Immature natural killer cell (primary cell): ENCODE results near the gene PTGS2. TPM values are rescaled to one million over a fixed set of nuclear protein-coding genes. Genes with fewer than 3 reads are reported as not detected.
"Not testable (repeated sequence)": the region's sequence is repeated elsewhere in the genome, so short reads cannot be mapped to it uniquely, and the experiment has no call there.

ENCODE experiments used
- DNase-seq, 3 donors: peaks; one replicate each; pipeline ENCODE4 v3.0.0; 2022; ENCODE audit warnings: mixed read lengths in 1 of 3
- H3K27ac Mint-ChIP-seq, 6 donors: one replicate each; pipeline ENCODE4 v1.8.0; 2020; ENCODE audit warnings: mixed read lengths in 6 of 6, mild to moderate bottlenecking in 5 of 6, inconsistent platforms in 4 of 6, moderate library complexity in 3 of 6
- H3K27me3 Mint-ChIP-seq, 3 donors: one replicate each; pipeline ENCODE4 v1.8.0; 2020 to 2021; ENCODE audit warnings: low read depth in 3 of 3, mild to moderate bottlenecking in 3 of 3, mixed read lengths in 3 of 3, moderate library complexity in 3 of 3, inconsistent platforms in 1 of 3
- H3K36me3 Mint-ChIP-seq, 3 donors: one replicate each; pipeline ENCODE4 v1.8.0; 2020; ENCODE audit warnings: mixed read lengths in 3 of 3, inconsistent platforms in 2 of 3, mild to moderate bottlenecking in 2 of 3
- H3K4me1 Mint-ChIP-seq, 2 donors: one replicate each; pipeline ENCODE4 v1.8.0; 2020; ENCODE audit warnings: inconsistent platforms in 2 of 2, mild to moderate bottlenecking in 2 of 2, mixed read lengths in 2 of 2, moderate library complexity in 1 of 2
- H3K4me3 Mint-ChIP-seq, 5 donors: one replicate each; pipeline ENCODE4 v1.8.0; 2020; ENCODE audit warnings: mild to moderate bottlenecking in 5 of 5, mixed read lengths in 5 of 5, inconsistent platforms in 3 of 5, moderate library complexity in 3 of 5
- H3K9me3 Mint-ChIP-seq, 6 donors: one replicate each; pipeline ENCODE4 v1.8.0; 2020; ENCODE audit warnings: mild to moderate bottlenecking in 6 of 6, mixed read lengths in 6 of 6, inconsistent platforms in 4 of 6, moderate library complexity in 3 of 6
- polyA plus RNA-seq, 3 donors: library from polyadenylated mRNA; unstranded; fragments of 300-500 nt; fragmentation: Illumina TruSeq; gene quantifications; one replicate each; pipeline ENCODE4 v1.2.3, GENCODE V29; 2021

Gene PTGS2
- polyA plus RNA-seq, 3 donors from 2014 or later, result 0.84 to 4.2 TPM; not detected in 1

DNA sequence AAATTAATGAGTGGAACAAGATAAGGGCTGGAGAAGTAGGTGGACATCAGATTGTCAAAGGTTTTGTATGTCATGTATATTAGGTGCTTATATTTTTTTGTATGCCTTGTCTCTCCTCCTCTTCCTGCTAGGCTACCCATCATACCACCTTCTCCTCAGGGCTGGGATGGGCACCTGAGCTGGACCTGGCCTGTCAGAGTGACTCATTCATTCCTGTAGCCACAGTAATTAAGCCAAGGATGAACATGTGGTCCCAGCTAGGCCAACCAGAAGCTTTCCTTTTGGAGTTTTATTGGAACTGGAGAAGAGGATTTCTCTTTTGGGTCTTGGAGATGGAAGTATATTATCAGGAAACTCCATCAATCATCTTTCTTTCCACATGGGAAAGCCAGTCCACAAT lies 21.2 kb downstream of the PTGS2 start:
- DNase-seq, result no peak
- Mint-ChIP-seq H3K36me3 (peaks cover 0 to 7% (median 4%) of the 10 kb centered on the region in 3 donors), H3K9me3 (peaks cover 0 to 6% (median 3%) of the 10 kb centered on the region in 6 donors), H3K27me3 (peaks cover 0 to 2% (median 2%) of the 10 kb centered on the region in 3 donors), H3K4me3 (no peak overlapping the region), H3K4me1 (no peaks in the 10 kb centered on the region), H3K27ac (no peak overlapping the region)

DNA sequence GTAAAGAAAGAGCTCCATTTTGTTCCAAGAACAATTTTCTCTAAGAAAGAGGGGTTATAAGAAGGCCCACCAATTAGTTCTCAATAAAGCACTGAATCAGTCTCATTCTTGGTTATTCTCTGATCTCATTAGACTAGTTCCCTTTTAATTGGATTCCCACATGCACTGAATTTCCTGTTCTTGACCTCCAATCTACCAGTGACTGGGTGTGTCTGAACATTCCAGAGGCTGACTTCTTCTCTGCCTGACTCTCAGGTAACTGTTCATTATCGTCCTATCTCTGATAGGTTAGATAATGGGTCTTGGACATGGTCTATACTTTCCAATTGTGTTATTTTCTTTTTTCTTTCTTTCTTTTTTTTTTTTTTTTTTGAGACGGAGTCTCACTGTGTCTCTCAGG lies 22.7 kb downstream of the PTGS2 start:
- no peak overlapping the region for H3K4me3 Mint-ChIP-seq
- peaks cover 0 to 9% (median 5%) of the 10 kb centered on the region in 3 donors for H3K36me3 Mint-ChIP-seq
- peaks cover 0 to 3% (median 2%) of the 10 kb centered on the region in 3 donors for H3K27me3 Mint-ChIP-seq
- H3K27ac Mint-ChIP-seq, result no peak overlapping the region
- H3K9me3 Mint-ChIP-seq, result peaks cover 0 to 16% (median 6%) of the 10 kb centered on the region in 6 donors
- no peaks in the 10 kb centered on the region for H3K4me1 Mint-ChIP-seq
- no peak for DNase-seq

DNA sequence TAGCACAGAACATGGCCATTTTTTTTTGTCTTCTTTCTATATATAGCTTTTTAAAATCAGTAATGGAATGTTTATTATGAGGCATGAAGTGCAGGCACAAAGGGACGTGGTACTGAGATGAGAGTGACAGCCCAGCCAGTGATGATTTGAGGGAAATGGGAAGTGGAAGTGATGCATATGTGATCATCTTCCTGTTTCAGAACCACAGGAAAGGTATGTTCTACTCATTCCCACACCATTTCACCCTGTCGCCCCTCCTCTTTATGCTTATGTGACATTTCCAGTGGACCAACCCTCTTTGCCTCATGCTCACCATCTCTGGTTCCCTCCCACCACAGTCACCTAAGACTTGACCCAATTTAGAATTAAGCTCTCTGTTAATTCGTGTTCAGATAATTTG lies 24.3 kb downstream of the PTGS2 start:
- Mint-ChIP-seq H3K27me3 (peaks cover 0 to 4% (median 2%) of the 10 kb centered on the region in 3 donors), H3K27ac (no peak overlapping the region), H3K36me3 (peaks cover 0 to 9% (median 5%) of the 10 kb centered on the region in 3 donors), H3K4me1 (no peaks in the 10 kb centered on the region), H3K9me3 (peaks cover 2 to 16% (median 6%) of the 10 kb centered on the region in 6 donors), H3K4me3 (no peak overlapping the region)
- no peak for DNase-seq

DNA sequence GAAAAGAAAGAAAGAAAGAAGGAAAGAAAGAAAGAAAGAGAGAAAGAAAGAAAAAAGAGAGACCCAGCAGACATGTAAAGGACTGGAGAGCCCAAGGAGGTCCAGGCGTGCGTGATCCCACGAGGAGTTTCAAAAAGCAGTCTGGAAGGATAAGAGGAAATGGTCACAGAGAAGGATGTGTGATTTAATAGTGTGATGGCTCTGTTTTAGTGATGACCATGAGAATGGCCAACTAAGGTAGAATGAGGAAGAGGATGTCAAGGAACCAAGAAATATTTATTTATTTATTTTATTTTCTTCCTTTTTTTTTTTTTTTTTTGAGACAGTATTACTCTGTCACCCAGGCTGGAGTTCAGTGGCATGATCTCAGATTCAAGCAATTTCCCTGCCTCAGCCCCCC lies 25.5 kb downstream of the PTGS2 start:
- Mint-ChIP-seq H3K36me3 (peaks cover 0 to 9% (median 5%) of the 10 kb centered on the region in 3 donors), H3K27ac (no peak overlapping the region), H3K9me3 (peaks cover 2 to 16% (median 6%) of the 10 kb centered on the region in 6 donors)

DNA sequence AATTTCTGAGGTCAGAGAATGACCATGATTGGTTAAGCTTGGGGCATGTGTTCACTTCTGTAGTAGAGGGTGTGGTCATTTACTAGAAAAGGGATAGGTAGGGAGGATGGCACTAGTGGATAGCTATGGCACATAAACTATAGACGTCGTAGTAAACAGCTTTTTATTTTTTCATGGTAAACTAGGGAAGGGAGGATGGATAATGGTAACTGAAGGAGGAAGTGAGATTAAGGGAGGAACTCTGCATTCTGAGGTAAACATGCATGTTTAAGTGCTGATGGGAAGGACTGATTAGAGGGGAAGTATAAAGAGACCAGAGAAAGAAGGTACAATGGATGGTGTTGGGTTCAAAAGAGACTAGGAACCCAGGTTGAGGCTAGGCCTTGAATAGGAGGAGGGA lies 26.9 kb downstream of the PTGS2 start:
- DNase-seq, result no peak
- H3K36me3 Mint-ChIP-seq, result peaks cover 0 to 9% (median 5%) of the 10 kb centered on the region in 3 donors
- H3K4me1 Mint-ChIP-seq, result no peaks in the 10 kb centered on the region
- H3K27me3 Mint-ChIP-seq, result peaks cover 0 to 7% (median 2%) of the 10 kb centered on the region in 3 donors
- no peak overlapping the region for H3K4me3 Mint-ChIP-seq
- H3K9me3 Mint-ChIP-seq, result peaks cover 2 to 16% (median 7%) of the 10 kb centered on the region in 6 donors
- no peak overlapping the region for H3K27ac Mint-ChIP-seq

More for the DNA sequence above, 25.5 kb downstream of the PTGS2 start:
- H3K27me3 Mint-ChIP-seq, result peaks cover 0 to 7% (median 2%) of the 10 kb centered on the region in 3 donors
- no peaks in the 10 kb centered on the region for H3K4me1 Mint-ChIP-seq
- no peak overlapping the region for H3K4me3 Mint-ChIP-seq
- DNase-seq, result no peak

DNA sequence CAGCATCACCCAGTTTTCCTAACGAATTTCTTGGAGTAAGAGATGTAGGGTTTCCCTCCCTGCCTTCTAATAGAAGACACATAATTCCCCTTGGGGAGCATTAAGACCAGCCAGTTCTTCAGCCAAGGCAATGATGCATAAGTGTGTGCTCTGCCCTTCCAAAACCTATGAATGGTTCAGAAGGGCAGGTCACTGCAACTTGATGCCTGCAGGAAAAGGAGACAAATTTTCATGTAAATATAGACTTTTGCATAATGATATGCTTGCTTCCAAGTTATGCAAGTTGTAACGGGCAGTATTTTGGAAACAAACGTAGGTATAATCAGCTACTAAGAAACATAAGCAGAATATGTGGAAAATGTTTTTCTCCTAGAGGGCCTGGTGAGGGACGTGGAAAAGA lies 31.6 kb downstream of the PTGS2 start:
- no peak for DNase-seq
- Mint-ChIP-seq H3K27me3 (peaks cover 2 to 5% (median 4%) of the 10 kb centered on the region in 3 donors), H3K36me3 (peaks cover 0 to 5% (median 4%) of the 10 kb centered on the region in 3 donors), H3K27ac (no peak overlapping the region), H3K4me3 (no peak overlapping the region), H3K9me3 (peaks cover 2 to 6% (median 5%) of the 10 kb centered on the region in 6 donors), H3K4me1 (no peaks in the 10 kb centered on the region)

DNA sequence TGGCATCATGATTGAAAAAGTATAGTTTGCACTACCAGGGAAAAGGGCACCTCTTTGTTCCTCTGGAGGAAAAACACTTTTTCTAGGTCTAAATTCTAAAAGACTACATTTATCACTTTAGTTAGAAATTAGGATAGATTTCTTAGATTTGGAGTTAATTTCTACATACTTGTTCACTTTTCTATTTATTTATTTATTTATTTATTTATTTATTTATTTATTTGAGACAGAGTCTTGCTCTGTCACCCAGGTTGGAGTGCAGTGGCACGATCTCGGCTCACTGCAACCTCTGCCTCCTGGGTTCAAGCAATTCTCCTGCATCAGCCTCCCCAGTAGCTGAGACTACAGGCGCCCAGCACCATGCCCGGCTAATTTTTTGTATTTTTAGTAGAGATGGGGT lies 32.2 kb downstream of the PTGS2 start:
- DNase-seq, H3K9me3 Mint-ChIP-seq, H3K4me1 Mint-ChIP-seq, H3K4me3 Mint-ChIP-seq, H3K27me3 Mint-ChIP-seq, H3K36me3 Mint-ChIP-seq, H3K27ac Mint-ChIP-seq: not testable (repeated sequence)

DNA sequence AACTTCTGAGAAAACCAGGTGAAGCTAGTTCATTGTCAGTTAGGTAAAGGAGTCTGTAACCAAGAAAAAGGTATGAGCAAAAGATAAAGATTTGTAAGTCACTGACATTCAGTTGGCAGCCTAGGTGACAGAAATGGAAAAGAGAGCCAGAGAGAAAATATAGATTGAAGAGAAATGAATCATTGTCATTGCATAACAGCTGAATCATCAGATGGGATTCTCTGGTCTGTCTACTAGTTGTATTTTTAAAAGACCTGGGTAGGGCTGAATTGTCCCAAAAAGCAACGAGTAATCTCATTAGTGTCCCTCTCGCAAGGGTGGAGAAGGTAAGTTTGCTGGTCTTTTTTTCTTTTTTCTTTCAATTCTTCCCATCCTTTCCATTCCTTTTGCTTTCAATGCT lies 36.6 kb downstream of the PTGS2 start:
- H3K27me3 Mint-ChIP-seq, result peaks cover 0 to 4% (median 0%) of the 10 kb centered on the region in 3 donors
- H3K4me3 Mint-ChIP-seq, result no peak overlapping the region
- DNase-seq, result no peak
- no peaks in the 10 kb centered on the region for H3K9me3 Mint-ChIP-seq
- H3K4me1 Mint-ChIP-seq, result no peaks in the 10 kb centered on the region
- no peak overlapping the region for H3K27ac Mint-ChIP-seq
- no peaks in the 10 kb centered on the region for H3K36me3 Mint-ChIP-seq

DNA sequence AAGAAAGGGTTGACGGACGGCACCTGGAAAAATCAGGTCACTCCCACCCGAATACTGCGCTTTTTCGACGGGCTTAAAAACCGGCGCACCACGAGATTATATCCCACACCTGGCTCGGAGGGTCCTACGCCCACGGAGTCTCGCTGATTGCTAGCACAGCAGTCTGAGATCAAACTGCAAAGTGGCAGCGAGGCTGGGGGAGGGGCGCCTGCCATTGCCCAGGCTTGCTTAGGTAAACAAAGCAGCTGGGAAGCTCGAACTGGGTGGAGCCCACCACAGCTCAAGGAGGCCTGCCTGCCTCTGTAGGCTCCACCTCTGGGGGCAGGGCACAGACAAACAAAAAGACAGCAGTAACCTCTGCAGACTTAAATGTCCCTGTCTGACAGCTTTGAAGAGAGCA lies 42.7 kb downstream of the PTGS2 start:
- H3K9me3 Mint-ChIP-seq, H3K27me3 Mint-ChIP-seq, H3K4me1 Mint-ChIP-seq, H3K27ac Mint-ChIP-seq, H3K36me3 Mint-ChIP-seq, DNase-seq, H3K4me3 Mint-ChIP-seq: not testable (repeated sequence)

DNA sequence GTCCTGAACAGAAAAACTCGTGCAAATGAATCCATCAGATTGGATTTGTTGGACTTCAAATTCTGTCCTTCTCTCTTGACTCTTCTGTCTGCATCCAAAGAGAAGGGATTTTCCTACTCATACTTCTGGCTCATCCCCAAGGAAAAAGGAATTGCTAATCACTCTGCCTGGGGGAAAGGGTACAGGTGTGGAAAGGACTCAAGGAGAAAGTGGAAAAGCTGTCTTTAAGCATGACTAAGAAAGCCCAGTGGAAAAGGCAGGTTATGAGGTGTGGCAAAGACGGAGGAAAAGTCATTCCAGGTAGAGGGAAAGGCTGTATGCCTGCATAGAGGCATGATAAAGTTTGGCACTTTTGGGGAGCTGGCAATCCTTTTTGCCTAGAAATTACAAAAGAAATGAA lies 43.4 kb downstream of the PTGS2 start:
- Mint-ChIP-seq H3K27ac (no peak overlapping the region), H3K4me3 (no peak overlapping the region), H3K4me1 (no peaks in the 10 kb centered on the region), H3K36me3 (no peaks in the 10 kb centered on the region), H3K27me3 (peaks cover 0 to 3% (median 0%) of the 10 kb centered on the region in 3 donors), H3K9me3 (peaks cover 0 to 10% (median 0%) of the 10 kb centered on the region in 6 donors)
- no peak for DNase-seq

DNA sequence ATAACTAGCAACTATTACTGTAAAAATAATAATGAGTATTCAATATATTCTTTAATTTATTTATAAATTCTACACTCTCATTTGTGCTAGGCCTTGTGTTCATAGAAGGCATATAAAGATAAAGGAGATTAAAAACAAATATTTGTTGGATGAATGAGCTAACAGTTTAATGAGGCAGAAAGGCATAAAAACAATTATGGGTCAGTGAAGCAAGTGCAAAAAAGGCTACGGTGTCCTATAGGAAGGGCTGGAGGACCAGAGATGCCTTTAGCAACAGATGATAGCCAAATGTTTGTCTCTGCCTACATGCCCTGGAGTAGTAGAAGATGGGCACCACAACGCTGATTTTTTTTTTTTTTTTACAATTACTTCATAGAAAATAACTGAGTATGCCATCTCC lies 45.7 kb downstream of the PTGS2 start:
- DNase-seq, result no peak
- Mint-ChIP-seq H3K4me3 (no peak overlapping the region), H3K27ac (no peak overlapping the region), H3K27me3 (peaks cover 0 to 3% (median 0%) of the 10 kb centered on the region in 3 donors), H3K4me1 (peaks cover 1 to 2% of the 10 kb centered on the region in 2 donors), H3K9me3 (peaks cover 0 to 10% (median 0%) of the 10 kb centered on the region in 6 donors), H3K36me3 (no peaks in the 10 kb centered on the region)

DNA sequence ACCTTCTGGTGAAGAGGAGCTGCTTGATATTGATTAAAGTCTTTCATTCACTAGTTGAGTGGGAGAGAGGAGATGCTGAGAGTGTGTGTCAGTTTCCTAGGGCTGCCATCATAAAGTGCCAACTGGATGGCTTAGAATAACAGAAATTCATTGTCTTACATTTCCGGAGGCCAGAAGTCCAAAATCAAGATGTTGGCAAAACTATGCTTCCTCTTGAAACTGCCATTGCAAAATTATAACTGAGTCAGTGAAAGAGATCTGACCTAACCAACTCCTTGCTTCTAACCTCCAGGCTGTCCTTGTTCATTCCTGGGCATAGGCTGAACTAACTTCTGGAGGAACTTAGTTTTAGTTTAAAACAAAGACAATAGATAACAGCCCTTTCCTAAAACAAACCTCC lies 47.1 kb downstream of the PTGS2 start:
- no peak for DNase-seq
- Mint-ChIP-seq H3K9me3 (peaks cover 0 to 10% (median 0%) of the 10 kb centered on the region in 6 donors), H3K4me1 (peaks cover 7 to 8% of the 10 kb centered on the region in 2 donors), H3K27me3 (peaks cover 0 to 3% (median 0%) of the 10 kb centered on the region in 3 donors), H3K4me3 (no peak overlapping the region), H3K36me3 (no peaks in the 10 kb centered on the region), H3K27ac (no peak overlapping the region)

DNA sequence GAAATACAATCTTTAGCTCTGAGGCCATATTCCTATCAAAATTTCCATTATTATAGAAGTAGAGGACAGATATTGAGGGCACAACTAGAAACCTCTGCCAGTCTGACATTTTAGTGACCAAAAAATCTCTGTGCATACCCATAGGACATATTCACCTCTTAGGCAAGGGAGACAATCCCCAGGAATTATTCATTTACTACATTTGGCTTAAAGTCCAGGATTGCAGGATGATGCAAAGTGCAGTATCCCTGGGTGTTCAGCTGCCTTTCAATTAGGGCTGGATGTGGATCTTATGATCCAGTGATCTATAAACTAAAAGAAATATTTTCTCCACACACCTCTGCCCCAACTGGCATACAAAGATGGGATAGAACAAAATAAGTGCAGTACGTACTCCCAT lies 50.9 kb downstream of the PTGS2 start:
- H3K27ac Mint-ChIP-seq, result no peak overlapping the region
- H3K9me3 Mint-ChIP-seq, result peaks cover 0 to 8% (median 0%) of the 10 kb centered on the region in 6 donors
- H3K27me3 Mint-ChIP-seq, result no peaks in the 10 kb centered on the region
- H3K36me3 Mint-ChIP-seq, result no peaks in the 10 kb centered on the region
- DNase-seq, result no peak
- peaks cover 7 to 8% of the 10 kb centered on the region in 2 donors for H3K4me1 Mint-ChIP-seq
- H3K4me3 Mint-ChIP-seq, result no peak overlapping the region

DNA sequence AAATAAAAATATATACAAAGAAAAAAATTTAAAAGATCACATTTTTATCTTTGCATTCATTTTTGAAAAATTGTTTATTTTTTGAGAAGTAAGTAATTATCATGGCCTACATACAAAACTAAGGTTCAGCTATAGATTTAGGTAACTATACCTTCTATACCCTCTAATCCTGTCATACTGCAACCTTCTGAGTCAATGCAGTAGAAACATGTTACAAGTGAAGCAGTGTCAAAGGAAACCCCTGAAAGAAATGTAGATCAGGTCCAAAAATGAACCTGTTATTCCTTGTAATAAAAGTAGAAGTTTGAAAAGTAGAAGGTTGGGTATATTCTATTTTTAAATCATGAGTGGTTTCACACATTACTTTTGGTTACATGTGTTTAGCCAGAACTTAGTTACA lies 51.3 kb downstream of the PTGS2 start:
- no peaks in the 10 kb centered on the region for H3K36me3 Mint-ChIP-seq
- H3K4me1 Mint-ChIP-seq, result peaks cover 7 to 8% of the 10 kb centered on the region in 2 donors
- H3K27ac Mint-ChIP-seq, result no peak overlapping the region
- H3K9me3 Mint-ChIP-seq, result peaks cover 0 to 8% (median 0%) of the 10 kb centered on the region in 6 donors
- DNase-seq, result no peak
- H3K27me3 Mint-ChIP-seq, result no peaks in the 10 kb centered on the region
- no peak overlapping the region for H3K4me3 Mint-ChIP-seq

DNA sequence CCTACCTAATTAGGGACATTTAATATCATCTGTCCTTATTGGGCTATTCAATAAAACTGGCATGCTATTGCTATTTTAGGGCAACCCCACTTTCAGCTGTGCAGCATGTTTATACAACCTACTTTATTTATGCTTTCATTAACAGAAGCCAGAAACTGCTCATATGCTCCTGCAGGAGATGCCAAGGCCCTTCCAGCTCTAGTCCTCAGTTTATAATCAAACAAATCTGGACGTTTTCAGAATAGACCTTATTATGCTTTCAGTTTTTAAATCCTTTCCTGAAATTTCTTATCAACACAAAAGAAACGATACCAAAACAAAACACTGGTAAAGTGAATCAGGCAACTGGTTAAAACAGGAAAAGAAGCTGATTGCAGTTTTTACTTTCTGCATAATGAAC lies 53.2 kb downstream of the PTGS2 start:
- no peaks in the 10 kb centered on the region for H3K36me3 Mint-ChIP-seq
- DNase-seq, result no peak
- H3K9me3 Mint-ChIP-seq, result peaks cover 0 to 8% (median 0%) of the 10 kb centered on the region in 6 donors
- no peaks in the 10 kb centered on the region for H3K27me3 Mint-ChIP-seq
- H3K27ac Mint-ChIP-seq, result no peak overlapping the region
- no peak overlapping the region for H3K4me3 Mint-ChIP-seq
- H3K4me1 Mint-ChIP-seq, result peaks cover 8 to 13% of the 10 kb centered on the region in 2 donors
